HepG2 (cell line): ENCODE results near the gene LRRC39. TPM values are rescaled to one million over a fixed set of nuclear protein-coding genes. Genes with fewer than 3 reads are reported as not detected.

Experiments
- GATAD1 ChIP-seq: IDR thresholded peaks from 2 replicates; pipeline ENCODE4 v1.6.1; 2016; ENCODE audit warnings: missing genetic modification reagents, missing compliant biosample characterization
- HDAC2 ChIP-seq: sonication (generic); formaldehyde crosslinking; IDR thresholded peaks from 2 replicates; pipeline ENCODE4 v1.4.0; 2020; ENCODE audit warnings: missing genetic modification reagents
- REPIN1 ChIP-seq: sonication (generic); formaldehyde crosslinking; IDR thresholded peaks from 2 replicates; pipeline ENCODE4 v1.8.0; 2022; ENCODE audit warnings: missing genetic modification reagents, low read depth, mild to moderate bottlenecking, borderline replicate concordance
- TSC22D2 ChIP-seq: sonication (generic); formaldehyde crosslinking; IDR thresholded peaks from 2 replicates; pipeline ENCODE4 v1.5.1; 2020; ENCODE audit warnings: missing genetic modification reagents, mild to moderate bottlenecking, borderline replicate concordance
- ZNF20 ChIP-seq: sonication (generic); formaldehyde crosslinking; IDR thresholded peaks from 2 replicates; pipeline ENCODE4 v1.4.0; 2020; ENCODE audit warnings: mild to moderate bottlenecking, moderate library complexity, missing genetic modification reagents
- ZNF260 ChIP-seq: sonication (generic); formaldehyde crosslinking; IDR thresholded peaks from 2 replicates; pipeline ENCODE4 v1.4.0; 2020; ENCODE audit warnings: missing genetic modification reagents, low read depth, mild to moderate bottlenecking, borderline replicate concordance
- ZNF672 ChIP-seq: sonication (generic); formaldehyde crosslinking; IDR thresholded peaks from 2 replicates; pipeline ENCODE4 v1.8.1; 2022; ENCODE audit warnings: missing genetic modification reagents
- ZNF788 ChIP-seq: sonication (generic); formaldehyde crosslinking; IDR thresholded peaks from 2 replicates; pipeline ENCODE4 v1.5.0; 2020; ENCODE audit warnings: mild to moderate bottlenecking, missing genetic modification reagents, borderline replicate concordance
- polyA plus RNA-seq, 8 experiments: library from polyadenylated mRNA; depleted of rRNA in 3 of 8; stranded (reverse) in 7 of 8; unstranded in 1 of 8; fragments of >200 nt; fragmentation: Illumina TruSeq in 4 of 8; extraction: Trizol in 4 of 8; gene quantifications; 2 replicates each; pipeline versions ENCODE4 v1.2.1 to v1.2.3, GENCODE V29; 2011 to 2016; ENCODE audit warnings: low read depth in 4 of 8, missing spikeins in 1 of 8, mixed read lengths in 1 of 8; ENCODE audit not compliant: insufficient read depth in 1 of 8
- total RNA-seq, 5 experiments: library from RNA; depleted of rRNA; stranded (reverse); fragments of >200 nt; fragmentation: Illumina TruSeq; extraction: Trizol; gene quantifications; 2 replicates each; pipeline ENCODE4 v1.2.3, GENCODE V29; 2016; ENCODE audit warnings: low read depth in 1 of 5
- TF ChIP-seq, protein P1 (sequence below): sonication (generic); formaldehyde crosslinking; IDR thresholded peaks from 2 replicates; pipeline ENCODE4 v1.8.0; 2022; ENCODE audit warnings: mild to moderate bottlenecking, missing genetic modification reagents, moderate library complexity
- TF ChIP-seq, protein P2 (sequence below): sonication (generic); formaldehyde crosslinking; IDR thresholded peaks from 2 replicates; pipeline ENCODE4 v1.5.0; 2020; ENCODE audit warnings: mild to moderate bottlenecking, missing genetic modification reagents
- TF ChIP-seq, protein P3 (sequence below): IDR thresholded peaks from 2 replicates; pipeline ENCODE4 v1.6.1; 2016; ENCODE audit warnings: low read depth, control low read depth
- TF ChIP-seq, protein P4 (sequence below): sonication (generic); formaldehyde crosslinking; IDR thresholded peaks from 2 replicates; pipeline ENCODE4 v1.9.0; 2021; ENCODE audit warnings: missing genetic modification reagents, borderline replicate concordance
- TF ChIP-seq, protein P5 (sequence below): sonication (generic); formaldehyde crosslinking; IDR thresholded peaks from 2 replicates; pipeline ENCODE4 v1.5.1; 2020; ENCODE audit warnings: missing genetic modification reagents, mild to moderate bottlenecking, borderline replicate concordance
- TF ChIP-seq, protein P6 (sequence below): sonication (generic); formaldehyde crosslinking; IDR thresholded peaks from 2 replicates; pipeline ENCODE4 v1.4.0; 2020; ENCODE audit warnings: missing genetic modification reagents
- TF ChIP-seq, protein P7 (sequence below): sonication (generic); formaldehyde crosslinking; IDR thresholded peaks from 2 replicates; pipeline ENCODE4 v1.5.0; 2020; ENCODE audit warnings: missing genetic modification reagents
- TF ChIP-seq, protein P8 (sequence below): sonication (generic); formaldehyde crosslinking; IDR thresholded peaks from 2 replicates; pipeline ENCODE4 v1.4.0; 2020; ENCODE audit warnings: mild to moderate bottlenecking, missing genetic modification reagents

Gene LRRC39
- total and polyA plus RNA-seq, 2 of the 13 experiments (the other 11 are each of a cell fraction or from before 2014, with no cell fraction given) = 0.07 to 0.32 TPM

DNA sequence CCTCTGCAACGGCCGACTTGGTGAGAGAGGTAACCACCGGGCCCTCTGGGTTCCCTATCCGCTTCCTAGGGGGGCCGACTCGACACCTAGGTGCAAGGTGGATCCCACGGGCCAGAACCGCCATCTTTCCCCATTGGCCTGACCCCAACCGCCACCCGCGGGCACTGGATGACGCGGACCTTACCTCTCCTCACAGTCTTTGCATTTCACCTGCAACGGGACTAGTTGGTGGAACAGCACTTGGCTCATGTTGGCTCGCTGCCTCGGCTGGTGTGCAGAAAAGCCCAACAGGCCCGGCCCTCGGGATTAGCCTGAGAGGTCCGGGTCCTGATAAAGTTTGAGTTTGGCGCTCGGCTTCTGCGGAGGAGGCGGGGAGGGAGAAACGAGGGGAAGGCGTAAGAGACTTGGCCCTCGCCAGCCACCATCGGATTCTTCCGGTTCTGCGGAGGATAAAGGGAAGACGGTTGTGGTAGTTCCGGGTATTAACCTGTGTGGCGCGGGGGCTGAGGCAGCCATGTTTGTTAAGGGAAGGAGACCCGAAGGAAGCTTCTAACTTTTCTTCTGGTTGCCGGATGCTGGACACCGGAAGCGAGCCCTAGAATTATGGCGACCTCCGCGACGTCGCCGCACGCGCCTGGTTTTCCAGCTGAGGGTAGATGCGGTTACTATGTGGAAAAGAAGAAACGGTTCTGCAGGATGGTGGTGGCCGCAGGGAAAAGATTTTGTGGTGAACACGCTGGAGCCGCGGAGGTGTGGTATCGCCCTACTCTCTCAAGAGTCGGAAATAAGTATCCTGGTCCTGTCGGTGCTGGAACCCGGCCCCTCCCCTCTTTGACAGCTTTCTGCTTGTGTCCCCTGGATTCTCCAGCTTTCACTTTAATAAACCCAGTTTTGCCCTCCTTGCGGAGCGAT, 45.2 kb downstream of the LRRC39 start, which contains the start of the genes SASS6 and TRMT13 (continued):
- TF ChIP-seq, protein P1, sequence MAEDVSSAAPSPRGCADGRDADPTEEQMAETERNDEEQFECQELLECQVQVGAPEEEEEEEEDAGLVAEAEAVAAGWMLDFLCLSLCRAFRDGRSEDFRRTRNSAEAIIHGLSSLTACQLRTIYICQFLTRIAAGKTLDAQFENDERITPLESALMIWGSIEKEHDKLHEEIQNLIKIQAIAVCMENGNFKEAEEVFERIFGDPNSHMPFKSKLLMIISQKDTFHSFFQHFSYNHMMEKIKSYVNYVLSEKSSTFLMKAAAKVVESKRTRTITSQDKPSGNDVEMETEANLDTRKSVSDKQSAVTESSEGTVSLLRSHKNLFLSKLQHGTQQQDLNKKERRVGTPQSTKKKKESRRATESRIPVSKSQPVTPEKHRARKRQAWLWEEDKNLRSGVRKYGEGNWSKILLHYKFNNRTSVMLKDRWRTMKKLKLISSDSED (CRISPR knock-in tag) = no peak
- TF ChIP-seq, protein P2, sequence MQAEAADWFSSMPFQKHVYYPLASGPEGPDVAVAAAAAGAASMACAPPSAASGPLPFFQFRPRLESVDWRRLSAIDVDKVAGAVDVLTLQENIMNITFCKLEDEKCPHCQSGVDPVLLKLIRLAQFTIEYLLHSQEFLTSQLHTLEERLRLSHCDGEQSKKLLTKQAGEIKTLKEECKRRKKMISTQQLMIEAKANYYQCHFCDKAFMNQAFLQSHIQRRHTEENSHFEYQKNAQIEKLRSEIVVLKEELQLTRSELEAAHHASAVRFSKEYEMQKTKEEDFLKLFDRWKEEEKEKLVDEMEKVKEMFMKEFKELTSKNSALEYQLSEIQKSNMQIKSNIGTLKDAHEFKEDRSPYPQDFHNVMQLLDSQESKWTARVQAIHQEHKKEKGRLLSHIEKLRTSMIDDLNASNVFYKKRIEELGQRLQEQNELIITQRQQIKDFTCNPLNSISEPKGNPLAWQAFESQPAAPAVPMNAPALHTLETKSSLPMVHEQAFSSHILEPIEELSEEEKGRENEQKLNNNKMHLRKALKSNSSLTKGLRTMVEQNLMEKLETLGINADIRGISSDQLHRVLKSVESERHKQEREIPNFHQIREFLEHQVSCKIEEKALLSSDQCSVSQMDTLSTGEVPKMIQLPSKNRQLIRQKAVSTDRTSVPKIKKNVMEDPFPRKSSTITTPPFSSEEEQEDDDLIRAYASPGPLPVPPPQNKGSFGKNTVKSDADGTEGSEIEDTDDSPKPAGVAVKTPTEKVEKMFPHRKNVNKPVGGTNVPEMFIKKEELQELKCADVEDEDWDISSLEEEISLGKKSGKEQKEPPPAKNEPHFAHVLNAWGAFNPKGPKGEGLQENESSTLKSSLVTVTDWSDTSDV (CRISPR knock-in tag) = no peak
- TF ChIP-seq HDAC2 (CRISPR knock-in tag) = no peak; the same call in 1 of the 2 replicates
- TF ChIP-seq, protein P3, sequence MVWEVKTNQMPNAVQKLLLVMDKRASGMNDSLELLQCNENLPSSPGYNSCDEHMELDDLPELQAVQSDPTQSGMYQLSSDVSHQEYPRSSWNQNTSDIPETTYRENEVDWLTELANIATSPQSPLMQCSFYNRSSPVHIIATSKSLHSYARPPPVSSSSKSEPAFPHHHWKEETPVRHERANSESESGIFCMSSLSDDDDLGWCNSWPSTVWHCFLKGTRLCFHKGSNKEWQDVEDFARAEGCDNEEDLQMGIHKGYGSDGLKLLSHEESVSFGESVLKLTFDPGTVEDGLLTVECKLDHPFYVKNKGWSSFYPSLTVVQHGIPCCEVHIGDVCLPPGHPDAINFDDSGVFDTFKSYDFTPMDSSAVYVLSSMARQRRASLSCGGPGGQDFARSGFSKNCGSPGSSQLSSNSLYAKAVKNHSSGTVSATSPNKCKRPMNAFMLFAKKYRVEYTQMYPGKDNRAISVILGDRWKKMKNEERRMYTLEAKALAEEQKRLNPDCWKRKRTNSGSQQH (CRISPR knock-in tag) = peak; percentile 94
- TF ChIP-seq, protein P4, sequence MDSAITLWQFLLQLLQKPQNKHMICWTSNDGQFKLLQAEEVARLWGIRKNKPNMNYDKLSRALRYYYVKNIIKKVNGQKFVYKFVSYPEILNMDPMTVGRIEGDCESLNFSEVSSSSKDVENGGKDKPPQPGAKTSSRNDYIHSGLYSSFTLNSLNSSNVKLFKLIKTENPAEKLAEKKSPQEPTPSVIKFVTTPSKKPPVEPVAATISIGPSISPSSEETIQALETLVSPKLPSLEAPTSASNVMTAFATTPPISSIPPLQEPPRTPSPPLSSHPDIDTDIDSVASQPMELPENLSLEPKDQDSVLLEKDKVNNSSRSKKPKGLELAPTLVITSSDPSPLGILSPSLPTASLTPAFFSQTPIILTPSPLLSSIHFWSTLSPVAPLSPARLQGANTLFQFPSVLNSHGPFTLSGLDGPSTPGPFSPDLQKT = 0 out of 2 replicates have a peak, but pooled peaks have one; percentile 36
- TF ChIP-seq ZNF672 = no peak
- TF ChIP-seq, protein P5, sequence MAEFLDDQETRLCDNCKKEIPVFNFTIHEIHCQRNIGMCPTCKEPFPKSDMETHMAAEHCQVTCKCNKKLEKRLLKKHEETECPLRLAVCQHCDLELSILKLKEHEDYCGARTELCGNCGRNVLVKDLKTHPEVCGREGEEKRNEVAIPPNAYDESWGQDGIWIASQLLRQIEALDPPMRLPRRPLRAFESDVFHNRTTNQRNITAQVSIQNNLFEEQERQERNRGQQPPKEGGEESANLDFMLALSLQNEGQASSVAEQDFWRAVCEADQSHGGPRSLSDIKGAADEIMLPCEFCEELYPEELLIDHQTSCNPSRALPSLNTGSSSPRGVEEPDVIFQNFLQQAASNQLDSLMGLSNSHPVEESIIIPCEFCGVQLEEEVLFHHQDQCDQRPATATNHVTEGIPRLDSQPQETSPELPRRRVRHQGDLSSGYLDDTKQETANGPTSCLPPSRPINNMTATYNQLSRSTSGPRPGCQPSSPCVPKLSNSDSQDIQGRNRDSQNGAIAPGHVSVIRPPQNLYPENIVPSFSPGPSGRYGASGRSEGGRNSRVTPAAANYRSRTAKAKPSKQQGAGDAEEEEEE (CRISPR knock-in tag) = no peak; the same call in 1 of the 2 replicates
- TF ChIP-seq ZNF260 = no peak
- TF ChIP-seq ZNF20 (CRISPR knock-in tag) = no peak
- TF ChIP-seq, protein P6, sequence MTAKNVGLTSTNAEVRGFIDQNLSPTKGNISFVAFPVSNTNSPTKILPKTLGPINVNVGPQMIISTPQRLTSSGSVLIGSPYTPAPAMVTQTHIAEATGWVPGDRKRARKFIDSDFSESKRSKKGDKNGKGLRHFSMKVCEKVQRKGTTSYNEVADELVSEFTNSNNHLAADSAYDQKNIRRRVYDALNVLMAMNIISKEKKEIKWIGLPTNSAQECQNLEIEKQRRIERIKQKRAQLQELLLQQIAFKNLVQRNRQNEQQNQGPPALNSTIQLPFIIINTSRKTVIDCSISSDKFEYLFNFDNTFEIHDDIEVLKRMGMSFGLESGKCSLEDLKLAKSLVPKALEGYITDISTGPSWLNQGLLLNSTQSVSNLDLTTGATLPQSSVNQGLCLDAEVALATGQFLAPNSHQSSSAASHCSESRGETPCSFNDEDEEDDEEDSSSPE (CRISPR knock-in tag) = peak; percentile 98
- TF ChIP-seq, protein P7, sequence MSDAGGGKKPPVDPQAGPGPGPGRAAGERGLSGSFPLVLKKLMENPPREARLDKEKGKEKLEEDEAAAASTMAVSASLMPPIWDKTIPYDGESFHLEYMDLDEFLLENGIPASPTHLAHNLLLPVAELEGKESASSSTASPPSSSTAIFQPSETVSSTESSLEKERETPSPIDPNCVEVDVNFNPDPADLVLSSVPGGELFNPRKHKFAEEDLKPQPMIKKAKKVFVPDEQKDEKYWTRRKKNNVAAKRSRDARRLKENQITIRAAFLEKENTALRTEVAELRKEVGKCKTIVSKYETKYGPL = no peak
- TF ChIP-seq TSC22D2 (CRISPR knock-in tag) = no peak
- peak; percentile 95 for TF ChIP-seq GATAD1 (CRISPR knock-in tag)
- TF ChIP-seq ZNF788 (CRISPR knock-in tag) = peak; percentile 93; the same call in 1 of the 2 replicates
- TF ChIP-seq, protein P8, sequence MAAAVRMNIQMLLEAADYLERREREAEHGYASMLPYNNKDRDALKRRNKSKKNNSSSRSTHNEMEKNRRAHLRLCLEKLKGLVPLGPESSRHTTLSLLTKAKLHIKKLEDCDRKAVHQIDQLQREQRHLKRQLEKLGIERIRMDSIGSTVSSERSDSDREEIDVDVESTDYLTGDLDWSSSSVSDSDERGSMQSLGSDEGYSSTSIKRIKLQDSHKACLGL (CRISPR knock-in tag) = peak; percentile 42; the same call in 1 of the 2 replicates
- TF ChIP-seq REPIN1 = peak; percentile 92; the same call in 1 of the 2 replicates
